ENCODE results near the gene NKX3-2. TPM values are rescaled to one million over a fixed set of nuclear protein-coding genes. Genes with fewer than 3 reads are reported as not detected.

Gene NKX3-2
- total and polyA plus RNA-seq, 4 donors: 0.13 to 0.18 TPM; not detected in 2

DNA sequence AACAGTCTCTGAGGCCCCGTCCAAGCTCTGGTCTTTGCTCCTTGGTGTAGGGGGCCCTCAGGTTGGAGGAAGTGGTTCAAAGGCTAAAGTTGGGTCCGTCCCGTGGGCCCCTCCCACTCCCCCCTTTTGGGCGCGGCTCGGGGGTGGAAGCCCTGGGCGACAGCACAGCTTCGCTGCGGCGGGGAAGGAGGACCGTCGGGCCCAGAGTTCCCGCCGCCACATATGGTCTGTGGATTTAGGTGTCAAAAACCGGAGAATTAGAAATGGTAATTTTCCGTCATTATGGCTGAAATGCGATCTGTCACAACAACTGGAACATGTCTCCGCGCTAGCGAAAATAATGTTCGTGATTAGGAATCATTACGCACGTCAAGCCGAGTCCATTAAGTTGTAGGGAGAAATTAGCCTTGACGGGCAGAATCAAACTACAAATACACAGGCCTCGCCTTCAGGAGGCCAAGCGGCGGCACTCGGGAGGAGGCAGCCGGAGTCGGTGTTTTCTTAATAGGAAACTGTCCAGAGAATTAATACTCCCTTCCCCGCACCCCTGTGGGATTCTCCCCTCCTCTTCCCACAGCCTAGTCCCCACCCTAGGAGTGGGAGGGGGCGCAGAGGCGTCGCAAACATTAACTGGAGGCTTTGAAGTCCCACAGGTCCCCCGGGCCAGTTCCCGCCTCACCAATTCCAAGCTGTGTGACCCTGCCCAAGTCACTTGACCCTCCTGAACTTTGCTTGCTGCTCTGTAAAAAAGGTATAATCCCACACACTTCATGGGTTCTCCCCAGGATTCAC is 15.0 kb downstream of the NKX3-2 start:
- H3K9me3 ChIP-seq (ENCODE audit: control insufficient read depth, low read length): peaks cover 8% of the 10 kb centered on the region
- H3K36me3 ChIP-seq (ENCODE audit: control insufficient read depth in 1 of 2, insufficient read depth in 2 of 2, low read length in 1 of 2): no peaks in the 10 kb centered on the region
- 11 to 12% methylated on average over 37 of the region's 37 CpGs for WGBS, 2 donors
- H3K27me3 ChIP-seq (ENCODE audit: control insufficient read depth in 1 of 2, insufficient read depth in 2 of 2, low read length in 1 of 2): peaks cover 0 to 4% of the 10 kb centered on the region in 2 donors
- DNase-seq: no peak
- ATAC-seq (ENCODE audit: low FRiP score): no peak
- intact Hi-C loops (cut with DNase I): no loop called here
- no peak overlapping the region for H3K27ac ChIP-seq (ENCODE audit: low read depth in 1 of 2, low read length in 2 of 2)
- no peaks in the 10 kb centered on the region for H3K4me1 ChIP-seq (ENCODE audit: control insufficient read depth in 1 of 2, insufficient read depth in 2 of 2, low read length in 2 of 2)
- H3K4me3 ChIP-seq (ENCODE audit: low read length in 2 of 2): no peak overlapping the region

DNA sequence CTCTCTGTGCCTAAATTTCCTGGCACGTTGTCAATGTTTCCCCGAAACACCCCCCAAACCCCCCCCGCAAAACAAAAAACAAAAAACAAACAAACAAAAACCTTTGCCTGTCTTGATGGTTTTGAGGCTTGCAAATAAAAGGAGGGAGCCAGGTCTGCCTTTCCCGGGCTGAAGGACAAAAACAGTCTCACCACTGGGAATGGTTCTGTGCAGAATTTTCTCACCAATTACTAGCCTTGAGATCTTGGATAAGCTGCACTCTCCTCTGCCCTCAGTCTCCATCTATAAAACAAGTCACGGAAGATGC is 15.5 kb downstream of the NKX3-2 start:
- no peak for ATAC-seq (ENCODE audit: low FRiP score)
- peaks cover 0 to 5% of the 10 kb centered on the region in 2 donors for H3K27me3 ChIP-seq (ENCODE audit: control insufficient read depth in 1 of 2, insufficient read depth in 2 of 2, low read length in 1 of 2)
- no peaks in the 10 kb centered on the region for H3K4me1 ChIP-seq (ENCODE audit: control insufficient read depth in 1 of 2, insufficient read depth in 2 of 2, low read length in 2 of 2)
- 9% methylated on average over 5 of the region's 5 CpGs for WGBS, 2 donors
- DNase-seq: no peak
- H3K4me3 ChIP-seq (ENCODE audit: low read length in 2 of 2): no peak overlapping the region
- H3K36me3 ChIP-seq (ENCODE audit: control insufficient read depth in 1 of 2, insufficient read depth in 2 of 2, low read length in 1 of 2): no peaks in the 10 kb centered on the region
- peaks cover 13% of the 10 kb centered on the region for H3K9me3 ChIP-seq (ENCODE audit: control insufficient read depth, low read length)
- no peak overlapping the region for H3K27ac ChIP-seq (ENCODE audit: low read depth in 1 of 2, low read length in 2 of 2)
- intact Hi-C loops (cut with DNase I): no loop called here

DNA sequence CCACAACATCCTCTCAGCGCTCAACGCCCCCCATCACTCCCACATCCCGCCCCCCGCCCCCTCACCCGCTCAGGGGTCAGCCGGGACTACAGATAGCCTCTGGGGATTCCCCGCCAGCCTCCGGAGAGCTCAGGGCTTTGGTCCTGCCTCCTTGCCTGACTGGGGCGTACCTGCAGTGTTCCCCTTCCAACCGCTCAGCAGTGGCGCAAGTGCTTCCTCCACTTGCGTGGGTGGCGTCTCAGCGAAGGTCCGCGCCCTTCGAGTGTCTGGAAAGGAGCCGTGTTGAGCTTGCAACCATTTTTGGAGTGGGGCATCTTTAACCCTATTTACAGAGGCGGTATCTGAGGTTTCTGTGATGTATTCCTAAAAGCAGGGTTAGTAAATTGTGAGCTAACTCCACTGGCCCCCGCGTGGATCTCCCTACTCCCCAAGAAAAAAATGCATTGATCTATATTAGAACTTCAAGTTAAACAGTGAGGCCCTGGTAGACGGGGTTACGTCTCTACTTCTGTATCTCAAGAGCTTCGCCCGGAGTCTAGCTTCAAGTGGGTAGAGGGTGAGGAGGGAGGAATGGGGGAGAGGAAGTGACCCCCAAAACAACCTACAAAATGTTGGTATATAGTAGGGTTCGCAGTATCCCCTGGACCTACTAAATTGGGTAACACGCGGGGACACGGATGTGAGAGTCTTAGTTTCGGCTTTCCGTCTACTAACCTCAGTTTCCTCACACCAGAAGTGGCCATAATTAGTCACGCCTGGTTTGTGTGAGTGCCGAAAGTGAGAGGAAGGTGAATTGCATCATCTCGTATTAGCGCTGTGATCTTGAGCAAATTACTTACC is 16.1 kb downstream of the NKX3-2 start:
- WGBS, 2 donors: 5 to 7% methylated on average over 33 to 35 of the region's 35 CpGs

DNA sequence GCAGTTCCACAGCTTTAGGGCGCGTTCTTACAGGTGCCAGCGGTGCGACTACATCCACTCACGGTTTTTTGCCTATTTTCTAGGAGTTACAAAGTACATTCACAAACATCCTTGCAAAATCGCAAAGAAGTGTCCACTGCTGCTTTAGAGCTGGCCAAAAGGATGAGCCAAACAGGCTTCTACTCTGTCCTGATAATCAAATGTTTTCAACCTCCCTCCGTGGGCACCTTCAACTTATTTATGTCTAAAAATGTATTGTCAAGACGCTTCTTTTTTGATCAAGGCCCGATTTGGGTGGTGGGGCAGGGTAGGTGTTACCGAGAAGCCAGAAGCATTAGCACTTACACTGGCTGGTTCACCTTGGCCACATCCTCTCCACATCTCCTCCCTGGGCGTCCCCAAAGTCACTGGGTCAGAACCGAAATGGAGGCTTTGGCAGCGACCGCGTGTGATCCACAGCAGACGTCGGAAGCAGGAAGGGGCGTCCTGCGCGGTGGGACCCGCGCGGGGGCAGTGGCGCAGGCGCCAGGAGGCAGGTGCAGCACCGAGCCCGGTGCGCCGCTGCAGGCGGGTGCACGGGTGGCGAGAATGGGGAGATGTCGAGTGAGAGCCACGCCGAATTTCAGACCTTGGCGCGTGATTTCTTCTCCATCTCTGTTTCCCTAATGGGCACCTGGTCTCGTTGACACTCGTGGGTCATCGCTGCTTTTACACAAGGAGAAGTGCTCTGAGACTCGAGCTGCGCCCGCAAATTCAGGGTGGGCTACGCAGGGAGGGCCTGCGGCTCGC is 16.9 kb downstream of the NKX3-2 start:
- Histone ChIP-seq H3K36me3 (ENCODE audit: control insufficient read depth in 1 of 2, insufficient read depth in 2 of 2, low read length in 1 of 2) (no peaks in the 10 kb centered on the region), H3K4me1 (ENCODE audit: control insufficient read depth in 1 of 2, insufficient read depth in 2 of 2, low read length in 2 of 2) (no peaks in the 10 kb centered on the region), H3K4me3 (ENCODE audit: low read length in 2 of 2) (no peak overlapping the region), H3K9me3 (ENCODE audit: control insufficient read depth, low read length) (peaks cover 15% of the 10 kb centered on the region), H3K27me3 (ENCODE audit: control insufficient read depth in 1 of 2, insufficient read depth in 2 of 2, low read length in 1 of 2) (peaks cover 0 to 5% of the 10 kb centered on the region in 2 donors), H3K27ac (ENCODE audit: low read depth in 1 of 2, low read length in 2 of 2) (no peak overlapping the region)
- ATAC-seq (ENCODE audit: low FRiP score): no peak
- intact Hi-C loops (cut with DNase I): no loop called here
- no peak for DNase-seq
- WGBS, 2 donors: 6% methylated on average over 46 of the region's 46 CpGs

More for the DNA sequence above, 16.1 kb downstream of the NKX3-2 start:
- Histone ChIP-seq H3K27ac (ENCODE audit: low read depth in 1 of 2, low read length in 2 of 2) (no peak overlapping the region), H3K36me3 (ENCODE audit: control insufficient read depth in 1 of 2, insufficient read depth in 2 of 2, low read length in 1 of 2) (no peaks in the 10 kb centered on the region), H3K4me1 (ENCODE audit: control insufficient read depth in 1 of 2, insufficient read depth in 2 of 2, low read length in 2 of 2) (no peaks in the 10 kb centered on the region), H3K9me3 (ENCODE audit: control insufficient read depth, low read length) (peaks cover 15% of the 10 kb centered on the region), H3K27me3 (ENCODE audit: control insufficient read depth in 1 of 2, insufficient read depth in 2 of 2, low read length in 1 of 2) (peaks cover 0 to 5% of the 10 kb centered on the region in 2 donors), H3K4me3 (ENCODE audit: low read length in 2 of 2) (no peak overlapping the region)
- intact Hi-C loops (cut with DNase I): no loop called here
- no peak for ATAC-seq (ENCODE audit: low FRiP score)
- no peak for DNase-seq

DNA sequence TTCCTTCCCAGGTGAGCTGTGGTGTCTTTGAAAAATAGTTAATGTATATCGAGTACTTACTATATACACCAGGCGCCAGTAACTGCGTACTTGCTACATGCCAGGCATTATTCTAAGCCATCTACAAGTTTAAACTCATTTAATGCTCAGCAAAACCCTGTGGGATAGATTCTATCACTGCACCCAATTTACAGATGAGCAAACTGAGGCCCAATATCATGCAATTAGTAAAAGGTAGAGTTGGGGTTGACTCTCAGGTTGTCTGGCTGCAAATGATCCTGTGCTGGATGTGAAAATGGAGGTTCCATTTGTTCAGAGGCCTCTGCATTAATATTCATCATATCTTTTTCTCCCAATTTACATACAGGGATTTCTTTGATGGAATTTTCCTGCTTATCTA is 17.6 kb downstream of the NKX3-2 start:
- Histone ChIP-seq H3K4me1 (ENCODE audit: control insufficient read depth in 1 of 2, insufficient read depth in 2 of 2, low read length in 2 of 2) (no peaks in the 10 kb centered on the region), H3K36me3 (ENCODE audit: control insufficient read depth in 1 of 2, insufficient read depth in 2 of 2, low read length in 1 of 2) (no peaks in the 10 kb centered on the region), H3K27ac (ENCODE audit: low read depth in 1 of 2, low read length in 2 of 2) (no peak overlapping the region), H3K27me3 (ENCODE audit: control insufficient read depth in 1 of 2, insufficient read depth in 2 of 2, low read length in 1 of 2) (peaks cover 0 to 7% of the 10 kb centered on the region in 2 donors), H3K4me3 (ENCODE audit: low read length in 2 of 2) (no peak overlapping the region), H3K9me3 (ENCODE audit: control insufficient read depth, low read length) (peaks cover 15% of the 10 kb centered on the region)
- DNase-seq: no peak
- intact Hi-C loops (cut with DNase I): no loop called here
- WGBS, 2 donors: 65 to 72% methylated on average over 3 of the region's 3 CpGs
- ATAC-seq (ENCODE audit: low FRiP score): no peak

DNA sequence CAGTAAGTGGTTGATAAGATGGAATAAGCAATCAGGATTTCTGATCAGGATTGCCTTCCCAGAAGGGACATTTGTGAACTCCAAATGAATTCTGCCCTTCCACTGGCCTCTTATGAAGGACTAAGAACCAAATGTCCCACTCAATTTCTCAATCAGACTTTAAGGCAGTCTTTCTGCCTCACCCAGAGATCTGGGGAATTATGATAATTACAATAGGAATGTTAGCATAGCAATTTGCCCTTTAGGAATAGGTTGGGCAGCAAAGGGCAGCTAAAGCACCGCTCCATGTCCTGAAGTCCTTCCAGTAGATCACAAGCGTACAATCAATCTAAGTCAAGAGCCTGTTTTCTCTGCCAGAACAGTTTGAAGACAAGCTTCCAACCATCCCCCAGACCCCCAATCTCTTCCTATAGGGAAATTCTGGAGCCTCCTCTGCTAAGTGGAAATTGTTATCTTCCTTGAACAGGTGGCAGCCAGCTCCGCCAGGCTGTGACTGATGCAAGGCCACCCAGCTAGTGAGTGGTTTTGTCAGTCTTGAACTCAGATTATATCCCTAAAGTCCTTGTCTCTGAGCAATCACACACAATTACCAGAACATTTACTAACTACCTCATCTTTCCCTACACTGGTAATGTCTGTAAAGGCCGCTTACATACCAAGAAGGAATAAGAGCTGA is 18.6 kb downstream of the NKX3-2 start:
- no peaks in the 10 kb centered on the region for H3K4me1 ChIP-seq (ENCODE audit: control insufficient read depth in 1 of 2, insufficient read depth in 2 of 2, low read length in 2 of 2)
- H3K9me3 ChIP-seq (ENCODE audit: control insufficient read depth, low read length): peaks cover 15% of the 10 kb centered on the region
- intact Hi-C loops (cut with DNase I): no loop called here
- H3K27ac ChIP-seq (ENCODE audit: low read depth in 1 of 2, low read length in 2 of 2): no peak overlapping the region
- no peaks in the 10 kb centered on the region for H3K36me3 ChIP-seq (ENCODE audit: control insufficient read depth in 1 of 2, insufficient read depth in 2 of 2, low read length in 1 of 2)
- peaks cover 0 to 7% of the 10 kb centered on the region in 2 donors for H3K27me3 ChIP-seq (ENCODE audit: control insufficient read depth in 1 of 2, insufficient read depth in 2 of 2, low read length in 1 of 2)
- H3K4me3 ChIP-seq (ENCODE audit: low read length in 2 of 2): no peak overlapping the region
- WGBS, 2 donors: 74 to 79% methylated on average over 4 of the region's 4 CpGs
- ATAC-seq (ENCODE audit: low FRiP score) (no peak), DNase-seq (no peak)

DNA sequence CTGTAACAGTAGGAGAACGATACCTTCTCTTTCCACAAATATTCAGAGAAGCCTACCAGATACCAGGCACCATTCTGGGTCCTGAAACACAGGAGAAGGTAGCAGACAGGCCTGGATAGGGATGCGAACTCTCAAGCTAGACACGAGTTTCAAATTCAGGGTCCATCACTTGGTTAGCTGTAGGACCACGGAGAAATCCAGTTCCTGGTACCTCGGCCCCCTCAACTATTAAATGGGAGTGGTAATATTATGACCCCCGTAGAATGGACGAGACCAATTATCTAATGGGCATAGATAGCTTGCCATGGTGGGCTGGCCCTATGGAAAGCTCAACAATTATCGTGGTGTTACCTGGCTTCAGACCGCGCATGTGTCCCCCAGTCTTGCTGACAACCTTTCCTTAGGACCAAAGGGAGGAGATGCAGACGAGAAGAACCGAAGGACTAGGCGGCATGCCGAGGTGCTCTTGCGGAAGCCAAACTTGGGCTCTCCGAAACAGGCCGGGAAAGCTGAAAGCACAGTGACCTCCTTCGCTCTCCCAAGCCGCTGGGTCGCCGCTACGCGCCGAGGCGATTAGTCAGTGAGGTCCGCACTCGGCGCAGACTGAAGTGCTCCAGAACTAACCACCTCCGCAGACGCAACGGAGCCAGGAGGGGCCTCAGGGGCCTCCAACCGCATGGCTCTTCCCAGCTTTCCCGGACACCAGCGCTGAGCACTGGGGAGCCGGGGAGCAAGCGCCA is 19.6 kb downstream of the NKX3-2 start:
- 8 to 10% methylated on average over 36 of the region's 36 CpGs for WGBS, 2 donors
- ATAC-seq (ENCODE audit: low FRiP score): no peak
- Histone ChIP-seq H3K4me3 (ENCODE audit: low read length in 2 of 2) (no peak overlapping the region), H3K27me3 (ENCODE audit: control insufficient read depth in 1 of 2, insufficient read depth in 2 of 2, low read length in 1 of 2) (peaks cover 0 to 7% of the 10 kb centered on the region in 2 donors), H3K27ac (ENCODE audit: low read depth in 1 of 2, low read length in 2 of 2) (no peak overlapping the region), H3K36me3 (ENCODE audit: control insufficient read depth in 1 of 2, insufficient read depth in 2 of 2, low read length in 1 of 2) (no peaks in the 10 kb centered on the region), H3K9me3 (ENCODE audit: control insufficient read depth, low read length) (peaks cover 15% of the 10 kb centered on the region), H3K4me1 (ENCODE audit: control insufficient read depth in 1 of 2, insufficient read depth in 2 of 2, low read length in 2 of 2) (no peaks in the 10 kb centered on the region)
- intact Hi-C loops (cut with DNase I): no loop called here
- no peak for DNase-seq

Measured in aorta (tissue), 5 donors.